Activated CD4-positive, alpha-beta T cell treated with anti-CD3 and anti-CD28 coated beads for 36 hours (primary cell): ENCODE data around the gene PKIB. TPM values are rescaled to one million over a fixed set of nuclear protein-coding genes. Genes with fewer than 3 reads are reported as not detected.
A peak's percentile ranks its signal among the peaks of the same experiment; 100 is the strongest.

ENCODE experiments used
- ATAC-seq: fragments of 200-7000 bp; cut with Tn5 transposase; one replicate; pipeline ENCODE4 v1.10.0; 2021; ENCODE audit warnings: mild to moderate bottlenecking, moderate library complexity
- CTCF ChIA-PET: fragments of 350-600 bp; sonication (Branson Sonifier 250); formaldehyde crosslinking; loops from one replicate; lab custom pipeline; 2021; ENCODE audit warnings: antibody characterized with exemption; lab: Charles Lee
- POLR2A ChIA-PET: fragments of 350-600 bp; sonication (Branson Sonifier 250); formaldehyde crosslinking; loops from one replicate; lab custom pipeline; 2021; ENCODE audit warnings: antibody characterized with exemption, inconsistent platforms; lab: Charles Lee
- DNase-seq: peaks from one replicate; pipeline ENCODE4 v3.0.0-alpha.2; 2020
- H3K27ac Mint-ChIP-seq: one replicate; pipeline ENCODE4 v1.8.0; 2021; ENCODE audit warnings: mixed read lengths
- H3K27me3 Mint-ChIP-seq: one replicate; pipeline ENCODE4 v1.8.0; 2021; ENCODE audit warnings: mixed read lengths
- H3K36me3 Mint-ChIP-seq: one replicate; pipeline ENCODE4 v1.8.0; 2021; ENCODE audit warnings: low read depth, mixed read lengths
- H3K4me1 Mint-ChIP-seq: one replicate; pipeline ENCODE4 v1.8.0; 2021; ENCODE audit warnings: mixed read lengths
- H3K4me3 Mint-ChIP-seq: one replicate; pipeline ENCODE4 v1.8.0; 2021; ENCODE audit warnings: mild to moderate bottlenecking, moderate library complexity, mixed read lengths
- H3K9me3 Mint-ChIP-seq: one replicate; pipeline ENCODE4 v1.8.0; 2021; ENCODE audit warnings: low read depth, mixed read lengths
- intact Hi-C, 2 experiments: fragments of 100-400 bp; cut with DNase I in 1 of 2; cut with micrococcal nuclease in 1 of 2; formaldehyde crosslinking; loops; one replicate each; pipeline versions ENCODE4 v1.14.2 to v1.15.1; 2022 to 2024; cut with DNase I, micrococcal nuclease
- total RNA-seq, 2 experiments: library from RNA; stranded (reverse); gene quantifications; one replicate each; pipeline ENCODE4 v1.2.3, GENCODE V29; 2021

The PKIB gene
- total RNA-seq, 2 experiments from 2014 or later, result 2.5 to 3.1 TPM

- Mint-ChIP-seq H3K4me3 (no peak overlapping the region), H3K27me3 (no peaks in the 10 kb centered on the region), H3K27ac (no peak overlapping the region), H3K9me3 (no peaks in the 10 kb centered on the region), H3K4me1 (peaks cover 12% of the 10 kb centered on the region), H3K36me3 (peaks cover 2% of the 10 kb centered on the region)
- DNase-seq (no peak), ATAC-seq (no peak)
- intact Hi-C loops, result no loop called here
- CTCF ChIA-PET, result no interaction called here
- POLR2A ChIA-PET, result no interaction called here
Measured at GRCh38 chr6:122749451-122750050, 139.3 kb downstream of the PKIB start.

- CTCF ChIA-PET, result interaction anchor here (0.7 to 0.9 kb wide), 4 partner anchors 17 to 87 kb away, joined by 3 to 4 read pairs (median 3); no protein-coding TSS in a partner anchor
- no peak overlapping the region for H3K4me3 Mint-ChIP-seq
- peaks cover 2% of the 10 kb centered on the region for H3K36me3 Mint-ChIP-seq
- H3K27me3 Mint-ChIP-seq, result no peaks in the 10 kb centered on the region
- H3K27ac Mint-ChIP-seq, result no peak overlapping the region
- DNase-seq (no peak), ATAC-seq (peak; percentile 78)
- H3K4me1 Mint-ChIP-seq, result peaks cover 12% of the 10 kb centered on the region
- no peaks in the 10 kb centered on the region for H3K9me3 Mint-ChIP-seq
- POLR2A ChIA-PET, result no interaction called here
- intact Hi-C loops, result no loop called here
Measured at GRCh38 chr6:122751326-122751725, 141.1 kb downstream of the PKIB start.

GRCh38 chr6:122752459-122752858 is 142.3 kb downstream of the PKIB start:
- H3K4me3 Mint-ChIP-seq, result no peak overlapping the region
- POLR2A ChIA-PET, result no interaction called here
- peaks cover 12% of the 10 kb centered on the region for H3K4me1 Mint-ChIP-seq
- CTCF ChIA-PET, result no interaction called here
- ATAC-seq, result no peak
- H3K9me3 Mint-ChIP-seq, result no peaks in the 10 kb centered on the region
- H3K27me3 Mint-ChIP-seq, result no peaks in the 10 kb centered on the region
- H3K27ac Mint-ChIP-seq, result no peak overlapping the region
- intact Hi-C loops, result no loop called here
- no peak for DNase-seq
- H3K36me3 Mint-ChIP-seq, result peaks cover 2% of the 10 kb centered on the region

- no peak overlapping the region for H3K27ac Mint-ChIP-seq
- no peak for DNase-seq
- H3K27me3 Mint-ChIP-seq, result no peaks in the 10 kb centered on the region
- H3K4me3 Mint-ChIP-seq, result no peak overlapping the region
- ATAC-seq, result no peak
- ChIA-PET CTCF (no interaction called here), POLR2A (no interaction called here)
- peaks cover under 1% of the 10 kb centered on the region for H3K36me3 Mint-ChIP-seq
- H3K4me1 Mint-ChIP-seq, result peaks cover 12% of the 10 kb centered on the region
- intact Hi-C loops, result no loop called here
- H3K9me3 Mint-ChIP-seq, result no peaks in the 10 kb centered on the region
Measured at GRCh38 chr6:122753000-122753687, 142.9 kb downstream of the PKIB start.

GRCh38 chr6:122753688-122754056 is 143.5 kb downstream of the PKIB start:
- DNase-seq (no peak), ATAC-seq (no peak)
- no peaks in the 10 kb centered on the region for H3K9me3 Mint-ChIP-seq
- CTCF ChIA-PET, result no interaction called here
- no peaks in the 10 kb centered on the region for H3K27me3 Mint-ChIP-seq
- POLR2A ChIA-PET, result interaction anchor here (0.6 kb wide), 1 partner anchor 9 kb away, joined by 3 read pairs; no protein-coding TSS in a partner anchor
- intact Hi-C loops, result no loop called here
- H3K4me1 Mint-ChIP-seq, result peaks cover 12% of the 10 kb centered on the region
- H3K36me3 Mint-ChIP-seq, result no peaks in the 10 kb centered on the region
- H3K27ac Mint-ChIP-seq, result no peak overlapping the region
- no peak overlapping the region for H3K4me3 Mint-ChIP-seq

GRCh38 chr6:122754191-122754731 is 144.1 kb downstream of the PKIB start:
- ATAC-seq, result no peak
- Mint-ChIP-seq H3K36me3 (no peaks in the 10 kb centered on the region), H3K4me1 (peaks cover 12% of the 10 kb centered on the region), H3K27ac (no peak overlapping the region), H3K4me3 (no peak overlapping the region), H3K27me3 (no peaks in the 10 kb centered on the region), H3K9me3 (no peaks in the 10 kb centered on the region)
- ChIA-PET CTCF (no interaction called here), POLR2A (interaction anchor here (0.6 kb wide), 1 partner anchor 9 kb away, joined by 3 read pairs; no protein-coding TSS in a partner anchor)
- DNase-seq, result no peak
- intact Hi-C loops, result no loop called here

GRCh38 chr6:122755901-122756300 is 145.7 kb downstream of the PKIB start:
- Mint-ChIP-seq H3K27ac (no peak overlapping the region), H3K27me3 (no peaks in the 10 kb centered on the region), H3K4me1 (peaks cover 9% of the 10 kb centered on the region), H3K9me3 (no peaks in the 10 kb centered on the region), H3K4me3 (no peak overlapping the region), H3K36me3 (no peaks in the 10 kb centered on the region)
- DNase-seq, result no peak
- ChIA-PET CTCF (no interaction called here), POLR2A (no interaction called here)
- intact Hi-C loops, result no loop called here
- ATAC-seq, result no peak

GRCh38 chr6:122758927-122759334 is 148.7 kb downstream of the PKIB start:
- H3K27me3 Mint-ChIP-seq, result peaks cover 6% of the 10 kb centered on the region
- H3K4me1 Mint-ChIP-seq, result no peaks in the 10 kb centered on the region
- ATAC-seq (peak; percentile 78), DNase-seq (no peak)
- CTCF ChIA-PET, result interaction anchor here (0.8 to 1.2 kb wide), 2 partner anchors 10 to 80 kb away, joined by 3 to 4 read pairs; no protein-coding TSS in a partner anchor
- no peak overlapping the region for H3K27ac Mint-ChIP-seq
- H3K9me3 Mint-ChIP-seq, result peaks cover 2% of the 10 kb centered on the region
- intact Hi-C loops, result no loop called here
- POLR2A ChIA-PET, result no interaction called here
- H3K4me3 Mint-ChIP-seq, result no peak overlapping the region
- no peaks in the 10 kb centered on the region for H3K36me3 Mint-ChIP-seq

- CTCF ChIA-PET, result no interaction called here
- intact Hi-C loops, result no loop called here
- no peak overlapping the region for H3K4me3 Mint-ChIP-seq
- peaks cover 2% of the 10 kb centered on the region for H3K9me3 Mint-ChIP-seq
- POLR2A ChIA-PET, result no interaction called here
- H3K4me1 Mint-ChIP-seq, result no peaks in the 10 kb centered on the region
- no peak for ATAC-seq
- H3K27ac Mint-ChIP-seq, result no peak overlapping the region
- peaks cover 8% of the 10 kb centered on the region for H3K27me3 Mint-ChIP-seq
- no peaks in the 10 kb centered on the region for H3K36me3 Mint-ChIP-seq
- DNase-seq, result no peak
Measured at GRCh38 chr6:122760330-122760729, 150.1 kb downstream of the PKIB start.

- H3K9me3 Mint-ChIP-seq, result peaks cover 2% of the 10 kb centered on the region
- H3K4me1 Mint-ChIP-seq, result no peaks in the 10 kb centered on the region
- ChIA-PET POLR2A (no interaction called here), CTCF (no interaction called here)
- no peak for ATAC-seq
- H3K36me3 Mint-ChIP-seq, result no peaks in the 10 kb centered on the region
- H3K27ac Mint-ChIP-seq, result no peak overlapping the region
- DNase-seq, result no peak
- intact Hi-C loops, result no loop called here
- no peak overlapping the region for H3K4me3 Mint-ChIP-seq
- peaks cover 13% of the 10 kb centered on the region for H3K27me3 Mint-ChIP-seq
Measured at GRCh38 chr6:122766256-122766655, 156.1 kb downstream of the PKIB start.

GRCh38 chr6:122770835-122771601 is 160.8 kb downstream of the PKIB start:
- no peak overlapping the region for H3K27ac Mint-ChIP-seq
- no peaks in the 10 kb centered on the region for H3K9me3 Mint-ChIP-seq
- peaks cover 14% of the 10 kb centered on the region for H3K27me3 Mint-ChIP-seq
- DNase-seq (no peak), ATAC-seq (no peak)
- no peaks in the 10 kb centered on the region for H3K36me3 Mint-ChIP-seq
- POLR2A ChIA-PET, result no interaction called here
- CTCF ChIA-PET, result interaction anchor here (1.0 kb wide), 1 partner anchor 20 kb away, joined by 3 read pairs; no protein-coding TSS in a partner anchor
- no peak overlapping the region for H3K4me3 Mint-ChIP-seq
- intact Hi-C loops, result no loop called here
- H3K4me1 Mint-ChIP-seq, result no peaks in the 10 kb centered on the region
